ENCODE data around the gene WDR7.

The WDR7 gene

GRCh38 chr18:57004366-57005121 lies 353.4 kb downstream of the WDR7 start:
- peak overlapping the region in 1 of 2 donors; percentile 33 for H3K9ac ChIP-seq (ENCODE audit: low read depth in 1 of 2, low read length in 2 of 2)
- H3K9me3 ChIP-seq (ENCODE audit: control insufficient read depth in 2 of 2, low read length in 2 of 2), result no peaks in the 10 kb centered on the region
- peaks cover 8 to 12% of the 10 kb centered on the region in 2 donors for H3K4me1 ChIP-seq (ENCODE audit: control insufficient read depth in 2 of 2, insufficient read depth in 2 of 2, low read length in 2 of 2)
- no peak overlapping the region for H3K4me3 ChIP-seq (ENCODE audit: low read length in 2 of 2)
- no peaks in the 10 kb centered on the region for H3K27me3 ChIP-seq (ENCODE audit: control insufficient read depth in 2 of 2, insufficient read depth in 2 of 2, low read length in 2 of 2)
- no peaks in the 10 kb centered on the region for H3K36me3 ChIP-seq (ENCODE audit: control insufficient read depth in 2 of 2, insufficient read depth in 2 of 2, low read length in 2 of 2)
- peak overlapping the region; percentile 62 to 70 for H3K27ac ChIP-seq (ENCODE audit: low read depth in 2 of 2, low read length in 2 of 2)

GRCh38 chr18:57008001-57008686 lies 357.0 kb downstream of the WDR7 start:
- Histone ChIP-seq H3K4me3 (ENCODE audit: low read length in 2 of 2) (no peak overlapping the region), H3K9me3 (ENCODE audit: control insufficient read depth in 2 of 2, low read length in 2 of 2) (no peaks in the 10 kb centered on the region), H3K27me3 (ENCODE audit: control insufficient read depth in 2 of 2, insufficient read depth in 2 of 2, low read length in 2 of 2) (no peaks in the 10 kb centered on the region), H3K4me1 (ENCODE audit: control insufficient read depth in 2 of 2, insufficient read depth in 2 of 2, low read length in 2 of 2) (peaks cover 8 to 12% of the 10 kb centered on the region in 2 donors), H3K27ac (ENCODE audit: low read depth in 2 of 2, low read length in 2 of 2) (no peak overlapping the region), H3K36me3 (ENCODE audit: control insufficient read depth in 2 of 2, insufficient read depth in 2 of 2, low read length in 2 of 2) (no peaks in the 10 kb centered on the region), H3K9ac (ENCODE audit: low read depth in 1 of 2, low read length in 2 of 2) (peak overlapping the region in 1 of 2 donors; percentile 5)

GRCh38 chr18:57009844-57010243 lies 358.7 kb downstream of the WDR7 start:
- Histone ChIP-seq H3K4me3 (ENCODE audit: low read length in 2 of 2) (no peak overlapping the region), H3K4me1 (ENCODE audit: control insufficient read depth in 2 of 2, insufficient read depth in 2 of 2, low read length in 2 of 2) (no peaks in the 10 kb centered on the region), H3K36me3 (ENCODE audit: control insufficient read depth in 2 of 2, insufficient read depth in 2 of 2, low read length in 2 of 2) (no peaks in the 10 kb centered on the region), H3K9me3 (ENCODE audit: control insufficient read depth in 2 of 2, low read length in 2 of 2) (no peaks in the 10 kb centered on the region), H3K27ac (ENCODE audit: low read depth in 2 of 2, low read length in 2 of 2) (no peak overlapping the region), H3K27me3 (ENCODE audit: control insufficient read depth in 2 of 2, insufficient read depth in 2 of 2, low read length in 2 of 2) (no peaks in the 10 kb centered on the region), H3K9ac (ENCODE audit: low read depth in 1 of 2, low read length in 2 of 2) (no peak overlapping the region)

GRCh38 chr18:57014772-57015413 lies 363.7 kb downstream of the WDR7 start:
- Histone ChIP-seq H3K4me1 (ENCODE audit: control insufficient read depth in 2 of 2, insufficient read depth in 2 of 2, low read length in 2 of 2) (peaks cover 2 to 4% of the 10 kb centered on the region in 2 donors), H3K9ac (ENCODE audit: low read depth in 1 of 2, low read length in 2 of 2) (no peak overlapping the region), H3K4me3 (ENCODE audit: low read length in 2 of 2) (no peak overlapping the region)

GRCh38 chr18:57015451-57015850 lies 364.3 kb downstream of the WDR7 start:
- H3K9me3 ChIP-seq (ENCODE audit: control insufficient read depth in 2 of 2, low read length in 2 of 2), result no peaks in the 10 kb centered on the region
- no peaks in the 10 kb centered on the region for H3K36me3 ChIP-seq (ENCODE audit: control insufficient read depth in 2 of 2, insufficient read depth in 2 of 2, low read length in 2 of 2)
- H3K4me3 ChIP-seq (ENCODE audit: low read length in 2 of 2), result no peak overlapping the region
- no peak overlapping the region for H3K27ac ChIP-seq (ENCODE audit: low read depth in 2 of 2, low read length in 2 of 2)
- H3K9ac ChIP-seq (ENCODE audit: low read depth in 1 of 2, low read length in 2 of 2), result no peak overlapping the region
- peaks cover 2 to 4% of the 10 kb centered on the region in 2 donors for H3K4me1 ChIP-seq (ENCODE audit: control insufficient read depth in 2 of 2, insufficient read depth in 2 of 2, low read length in 2 of 2)
- no peaks in the 10 kb centered on the region for H3K27me3 ChIP-seq (ENCODE audit: control insufficient read depth in 2 of 2, insufficient read depth in 2 of 2, low read length in 2 of 2)

More at GRCh38 chr18:57014772-57015413, 363.7 kb downstream of the WDR7 start:
- Histone ChIP-seq H3K9me3 (ENCODE audit: control insufficient read depth in 2 of 2, low read length in 2 of 2) (no peaks in the 10 kb centered on the region), H3K27ac (ENCODE audit: low read depth in 2 of 2, low read length in 2 of 2) (no peak overlapping the region), H3K36me3 (ENCODE audit: control insufficient read depth in 2 of 2, insufficient read depth in 2 of 2, low read length in 2 of 2) (no peaks in the 10 kb centered on the region), H3K27me3 (ENCODE audit: control insufficient read depth in 2 of 2, insufficient read depth in 2 of 2, low read length in 2 of 2) (no peaks in the 10 kb centered on the region)

- H3K27ac ChIP-seq (ENCODE audit: low read depth in 2 of 2, low read length in 2 of 2), result no peak overlapping the region
- no peaks in the 10 kb centered on the region for H3K9me3 ChIP-seq (ENCODE audit: control insufficient read depth in 2 of 2, low read length in 2 of 2)
- H3K9ac ChIP-seq (ENCODE audit: low read depth in 1 of 2, low read length in 2 of 2), result no peak overlapping the region
- peaks cover 0 to 8% of the 10 kb centered on the region in 2 donors for H3K36me3 ChIP-seq (ENCODE audit: control insufficient read depth in 2 of 2, insufficient read depth in 2 of 2, low read length in 2 of 2)
- no peak overlapping the region for H3K4me3 ChIP-seq (ENCODE audit: low read length in 2 of 2)
- H3K4me1 ChIP-seq (ENCODE audit: control insufficient read depth in 2 of 2, insufficient read depth in 2 of 2, low read length in 2 of 2), result peaks cover 2 to 4% of the 10 kb centered on the region in 2 donors
- no peaks in the 10 kb centered on the region for H3K27me3 ChIP-seq (ENCODE audit: control insufficient read depth in 2 of 2, insufficient read depth in 2 of 2, low read length in 2 of 2)
Observed at GRCh38 chr18:57018845-57019244, 367.7 kb downstream of the WDR7 start.

- Histone ChIP-seq H3K9ac (ENCODE audit: low read depth in 1 of 2, low read length in 2 of 2) (no peak overlapping the region), H3K36me3 (ENCODE audit: control insufficient read depth in 2 of 2, insufficient read depth in 2 of 2, low read length in 2 of 2) (peaks cover 0 to 16% of the 10 kb centered on the region in 2 donors), H3K4me3 (ENCODE audit: low read length in 2 of 2) (no peak overlapping the region), H3K27ac (ENCODE audit: low read depth in 2 of 2, low read length in 2 of 2) (no peak overlapping the region), H3K9me3 (ENCODE audit: control insufficient read depth in 2 of 2, low read length in 2 of 2) (no peaks in the 10 kb centered on the region), H3K27me3 (ENCODE audit: control insufficient read depth in 2 of 2, insufficient read depth in 2 of 2, low read length in 2 of 2) (no peaks in the 10 kb centered on the region), H3K4me1 (ENCODE audit: control insufficient read depth in 2 of 2, insufficient read depth in 2 of 2, low read length in 2 of 2) (peaks cover 0 to 4% of the 10 kb centered on the region in 2 donors)
Observed at GRCh38 chr18:57022716-57023115, 371.6 kb downstream of the WDR7 start.

- no peak overlapping the region for H3K4me3 ChIP-seq (ENCODE audit: low read length in 2 of 2)
- no peaks in the 10 kb centered on the region for H3K9me3 ChIP-seq (ENCODE audit: control insufficient read depth in 2 of 2, low read length in 2 of 2)
- H3K27ac ChIP-seq (ENCODE audit: low read depth in 2 of 2, low read length in 2 of 2), result no peak overlapping the region
- H3K4me1 ChIP-seq (ENCODE audit: control insufficient read depth in 2 of 2, insufficient read depth in 2 of 2, low read length in 2 of 2), result no peaks in the 10 kb centered on the region
- no peak overlapping the region for H3K9ac ChIP-seq (ENCODE audit: low read depth in 1 of 2, low read length in 2 of 2)
- no peaks in the 10 kb centered on the region for H3K27me3 ChIP-seq (ENCODE audit: control insufficient read depth in 2 of 2, insufficient read depth in 2 of 2, low read length in 2 of 2)
- peaks cover 3 to 16% of the 10 kb centered on the region in 2 donors for H3K36me3 ChIP-seq (ENCODE audit: control insufficient read depth in 2 of 2, insufficient read depth in 2 of 2, low read length in 2 of 2)
Observed at GRCh38 chr18:57023275-57023882, 372.2 kb downstream of the WDR7 start.

GRCh38 chr18:57025540-57025939 lies 374.4 kb downstream of the WDR7 start:
- Histone ChIP-seq H3K4me1 (ENCODE audit: control insufficient read depth in 2 of 2, insufficient read depth in 2 of 2, low read length in 2 of 2) (no peaks in the 10 kb centered on the region), H3K27me3 (ENCODE audit: control insufficient read depth in 2 of 2, insufficient read depth in 2 of 2, low read length in 2 of 2) (no peaks in the 10 kb centered on the region), H3K9ac (ENCODE audit: low read depth in 1 of 2, low read length in 2 of 2) (no peak overlapping the region), H3K36me3 (ENCODE audit: control insufficient read depth in 2 of 2, insufficient read depth in 2 of 2, low read length in 2 of 2) (peaks cover 6 to 18% of the 10 kb centered on the region in 2 donors), H3K9me3 (ENCODE audit: control insufficient read depth in 2 of 2, low read length in 2 of 2) (no peaks in the 10 kb centered on the region), H3K4me3 (ENCODE audit: low read length in 2 of 2) (no peak overlapping the region), H3K27ac (ENCODE audit: low read depth in 2 of 2, low read length in 2 of 2) (no peak overlapping the region)

GRCh38 chr18:57026316-57026715 lies 375.2 kb downstream of the WDR7 start:
- H3K9me3 ChIP-seq (ENCODE audit: control insufficient read depth in 2 of 2, low read length in 2 of 2), result no peaks in the 10 kb centered on the region
- no peak overlapping the region for H3K4me3 ChIP-seq (ENCODE audit: low read length in 2 of 2)
- no peaks in the 10 kb centered on the region for H3K27me3 ChIP-seq (ENCODE audit: control insufficient read depth in 2 of 2, insufficient read depth in 2 of 2, low read length in 2 of 2)
- H3K4me1 ChIP-seq (ENCODE audit: control insufficient read depth in 2 of 2, insufficient read depth in 2 of 2, low read length in 2 of 2), result no peaks in the 10 kb centered on the region
- H3K36me3 ChIP-seq (ENCODE audit: control insufficient read depth in 2 of 2, insufficient read depth in 2 of 2, low read length in 2 of 2), result peaks cover 6 to 12% of the 10 kb centered on the region in 2 donors
- no peak overlapping the region for H3K27ac ChIP-seq (ENCODE audit: low read depth in 2 of 2, low read length in 2 of 2)
- H3K9ac ChIP-seq (ENCODE audit: low read depth in 1 of 2, low read length in 2 of 2), result no peak overlapping the region
